OCI-LY3 (cell line): ENCODE measurements around the gene ABLIM2.

Source experiments
- EZH2phosphoT487 ChIP-seq: fragments of 200-600 bp; shearing (Covaris generic); IDR thresholded peaks from 2 replicates; pipeline ENCODE4 v1.6.1; 2018; ENCODE audit warnings: antibody characterized with exemption, mixed run types, low read depth
- TF ChIP-seq, protein P1 (sequence below): fragments of 200-600, 300-600 bp; sonication (generic); IDR thresholded peaks from 2 replicates; pipeline ENCODE4 v1.5.1; 2014; ENCODE audit warnings: antibody characterized with exemption, low read length, low read depth

DNA sequence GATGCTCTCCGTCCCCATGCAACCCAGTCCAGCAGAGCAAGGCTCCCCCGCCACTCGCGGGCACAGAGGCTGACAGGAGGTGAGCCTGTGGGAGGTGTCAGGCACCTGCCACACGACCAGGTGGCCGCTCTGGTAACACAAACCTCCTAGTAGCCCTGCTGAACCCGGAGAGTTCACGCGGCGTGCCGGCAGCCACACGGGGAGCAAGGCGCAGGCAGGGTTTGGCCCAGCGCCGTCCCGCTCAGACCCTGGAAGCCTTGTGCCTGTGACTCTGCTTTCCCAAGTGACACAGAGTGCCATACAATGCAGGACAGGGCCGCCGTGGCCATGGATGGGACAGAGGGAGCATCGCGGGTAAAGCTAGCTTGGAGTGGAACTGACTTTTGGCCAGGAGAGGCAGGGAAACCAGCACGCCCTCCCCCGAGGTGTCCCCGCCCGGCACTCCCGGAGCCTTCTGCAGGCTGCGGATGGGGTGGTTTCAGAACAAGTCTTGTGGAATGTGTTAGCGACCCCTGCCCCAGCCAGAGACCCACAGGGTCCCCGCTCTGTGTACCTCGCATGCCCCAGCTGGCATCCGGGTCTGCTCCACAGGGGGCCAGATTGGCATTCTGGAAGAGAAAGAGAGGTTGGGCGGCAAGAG is 174.2 kb downstream of the ABLIM2 start:
- TF ChIP-seq, protein P1, sequence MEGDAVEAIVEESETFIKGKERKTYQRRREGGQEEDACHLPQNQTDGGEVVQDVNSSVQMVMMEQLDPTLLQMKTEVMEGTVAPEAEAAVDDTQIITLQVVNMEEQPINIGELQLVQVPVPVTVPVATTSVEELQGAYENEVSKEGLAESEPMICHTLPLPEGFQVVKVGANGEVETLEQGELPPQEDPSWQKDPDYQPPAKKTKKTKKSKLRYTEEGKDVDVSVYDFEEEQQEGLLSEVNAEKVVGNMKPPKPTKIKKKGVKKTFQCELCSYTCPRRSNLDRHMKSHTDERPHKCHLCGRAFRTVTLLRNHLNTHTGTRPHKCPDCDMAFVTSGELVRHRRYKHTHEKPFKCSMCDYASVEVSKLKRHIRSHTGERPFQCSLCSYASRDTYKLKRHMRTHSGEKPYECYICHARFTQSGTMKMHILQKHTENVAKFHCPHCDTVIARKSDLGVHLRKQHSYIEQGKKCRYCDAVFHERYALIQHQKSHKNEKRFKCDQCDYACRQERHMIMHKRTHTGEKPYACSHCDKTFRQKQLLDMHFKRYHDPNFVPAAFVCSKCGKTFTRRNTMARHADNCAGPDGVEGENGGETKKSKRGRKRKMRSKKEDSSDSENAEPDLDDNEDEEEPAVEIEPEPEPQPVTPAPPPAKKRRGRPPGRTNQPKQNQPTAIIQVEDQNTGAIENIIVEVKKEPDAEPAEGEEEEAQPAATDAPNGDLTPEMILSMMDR = no peak
- TF ChIP-seq EZH2phosphoT487 = no peak
